Measurements from ENCODE around the gene CPAMD8.
A peak's percentile ranks its signal among the peaks of the same experiment; 100 is the strongest.
"Not testable (repeated sequence)": the region's sequence is repeated elsewhere in the genome, so short reads cannot be mapped to it uniquely, and the experiment has no call there.

CPAMD8 gene

GRCh38 chr19:17004386-17004785, 22.2 kb downstream of the CPAMD8 start:
- DNase-seq (ENCODE audit: low read depth) = no peak
- TF ChIP-seq MYC (IDR thresholded peaks at IDR 0.05; ENCODE audit: low read depth, low read length) (no peak), POLR2A (IDR thresholded peaks at IDR 0.05; ENCODE audit: extremely low read depth, insufficient read length) (no peak), MAX (IDR thresholded peaks at IDR 0.05; ENCODE audit: low read depth, low read length) (no peak)
- TF ChIP-seq, protein P1, sequence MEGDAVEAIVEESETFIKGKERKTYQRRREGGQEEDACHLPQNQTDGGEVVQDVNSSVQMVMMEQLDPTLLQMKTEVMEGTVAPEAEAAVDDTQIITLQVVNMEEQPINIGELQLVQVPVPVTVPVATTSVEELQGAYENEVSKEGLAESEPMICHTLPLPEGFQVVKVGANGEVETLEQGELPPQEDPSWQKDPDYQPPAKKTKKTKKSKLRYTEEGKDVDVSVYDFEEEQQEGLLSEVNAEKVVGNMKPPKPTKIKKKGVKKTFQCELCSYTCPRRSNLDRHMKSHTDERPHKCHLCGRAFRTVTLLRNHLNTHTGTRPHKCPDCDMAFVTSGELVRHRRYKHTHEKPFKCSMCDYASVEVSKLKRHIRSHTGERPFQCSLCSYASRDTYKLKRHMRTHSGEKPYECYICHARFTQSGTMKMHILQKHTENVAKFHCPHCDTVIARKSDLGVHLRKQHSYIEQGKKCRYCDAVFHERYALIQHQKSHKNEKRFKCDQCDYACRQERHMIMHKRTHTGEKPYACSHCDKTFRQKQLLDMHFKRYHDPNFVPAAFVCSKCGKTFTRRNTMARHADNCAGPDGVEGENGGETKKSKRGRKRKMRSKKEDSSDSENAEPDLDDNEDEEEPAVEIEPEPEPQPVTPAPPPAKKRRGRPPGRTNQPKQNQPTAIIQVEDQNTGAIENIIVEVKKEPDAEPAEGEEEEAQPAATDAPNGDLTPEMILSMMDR (IDR thresholded peaks at IDR 0.05; ENCODE audit: low read depth, low read length) = no peak

DNA sequence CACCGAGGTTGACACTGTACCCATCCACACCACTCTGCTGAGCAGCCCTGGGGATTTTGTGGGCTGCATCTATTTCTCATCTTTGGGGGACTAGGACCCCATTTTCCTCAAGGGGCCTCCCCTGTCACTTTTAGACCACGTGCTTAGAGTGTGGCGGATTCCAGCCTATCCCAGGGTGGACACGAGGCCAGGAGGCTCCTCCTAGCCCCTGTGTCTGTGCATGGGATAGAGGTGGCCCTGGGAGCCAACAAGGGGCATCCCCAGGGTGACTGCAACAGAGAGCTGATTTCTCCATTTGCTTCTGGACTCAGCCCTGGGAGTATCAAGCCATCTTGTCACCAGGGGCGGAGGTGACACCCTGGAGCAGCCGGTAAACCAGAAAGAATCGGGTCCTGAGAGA, 24.2 kb downstream of the CPAMD8 start:
- no peak for DNase-seq (ENCODE audit: low read depth)
- TF ChIP-seq MYC (IDR thresholded peaks at IDR 0.05; ENCODE audit: low read depth, low read length) (no peak), MAX (IDR thresholded peaks at IDR 0.05; ENCODE audit: low read depth, low read length) (no peak), POLR2A (IDR thresholded peaks at IDR 0.05; ENCODE audit: extremely low read depth, insufficient read length) (no peak)
- TF ChIP-seq, protein P1 (IDR thresholded peaks at IDR 0.05; ENCODE audit: low read depth, low read length) = no peak
- H3K4me3 ChIP-seq (ENCODE audit: low read depth, low read length) = no peak overlapping the region

More at GRCh38 chr19:17004386-17004785, 22.2 kb downstream of the CPAMD8 start:
- H3K4me3 ChIP-seq (ENCODE audit: low read depth, low read length) = no peak overlapping the region

- DNase-seq (ENCODE audit: low read depth) = peak; percentile 87
- TF ChIP-seq POLR2A (IDR thresholded peaks at IDR 0.05; ENCODE audit: extremely low read depth, insufficient read length) = no peak
- no peak for TF ChIP-seq MYC (IDR thresholded peaks at IDR 0.05; ENCODE audit: low read depth, low read length)
- TF ChIP-seq, protein P1 (IDR thresholded peaks at IDR 0.05; ENCODE audit: low read depth, low read length) = no peak
- no peak overlapping the region for H3K4me3 ChIP-seq (ENCODE audit: low read depth, low read length)
These were observed 24.9 kb downstream of the CPAMD8 start for GRCh38 chr19:17001603-17002183.

- TF ChIP-seq POLR2A (IDR thresholded peaks at IDR 0.05; ENCODE audit: extremely low read depth, insufficient read length) (no peak), MYC (IDR thresholded peaks at IDR 0.05; ENCODE audit: low read depth, low read length) (no peak), MAX (IDR thresholded peaks at IDR 0.05; ENCODE audit: low read depth, low read length) (no peak)
- TF ChIP-seq, protein P1 (IDR thresholded peaks at IDR 0.05; ENCODE audit: low read depth, low read length) = no peak
- DNase-seq (ENCODE audit: low read depth) = no peak
- H3K4me3 ChIP-seq (ENCODE audit: low read depth, low read length) = no peak overlapping the region
These were observed 27.9 kb downstream of the CPAMD8 start for GRCh38 chr19:16998635-16999194.

- H3K4me3 ChIP-seq (ENCODE audit: low read depth, low read length); DNase-seq (ENCODE audit: low read depth): not testable (repeated sequence)
These were observed 29.6 kb downstream of the CPAMD8 start for GRCh38 chr19:16996838-16997490.

DNA sequence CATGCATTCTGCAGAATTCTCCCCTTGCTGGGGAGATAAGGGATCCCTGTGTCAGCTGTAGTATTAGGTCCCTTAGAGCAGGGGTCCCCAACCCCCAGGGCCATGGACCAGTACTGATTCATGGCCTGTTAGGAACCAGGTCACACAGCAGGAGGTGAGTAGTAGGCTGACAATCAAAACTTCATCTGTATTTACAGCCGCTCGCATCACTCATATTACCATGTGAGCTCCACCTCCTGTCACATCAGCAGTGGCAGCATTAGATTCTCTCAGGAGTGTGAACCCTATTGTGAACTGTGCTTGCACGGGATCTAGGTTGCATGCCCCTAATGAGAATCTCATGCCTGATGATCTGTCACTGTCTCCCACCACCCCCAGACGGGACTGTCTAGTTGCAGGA, 37.9 kb downstream of the CPAMD8 start:
- H3K4me3 ChIP-seq (ENCODE audit: low read depth, low read length) = no peak overlapping the region
- TF ChIP-seq POLR2A (IDR thresholded peaks at IDR 0.05; ENCODE audit: extremely low read depth, insufficient read length) (no peak), MAX (IDR thresholded peaks at IDR 0.05; ENCODE audit: low read depth, low read length) (no peak), MYC (IDR thresholded peaks at IDR 0.05; ENCODE audit: low read depth, low read length) (no peak)
- TF ChIP-seq, protein P1 (IDR thresholded peaks at IDR 0.05; ENCODE audit: low read depth, low read length) = no peak
- no peak for DNase-seq (ENCODE audit: low read depth)

Measured in NB4 (cell line).